Measurements from ENCODE around the gene KIFAP3. TPM values are rescaled to one million over a fixed set of nuclear protein-coding genes. Genes with fewer than 3 reads are reported as not detected.
"Not testable (repeated sequence)": the region's sequence is repeated elsewhere in the genome, so short reads cannot be mapped to it uniquely, and the experiment has no call there.

Gene KIFAP3
- total RNA-seq (2022) (29.2 and 41.1 TPM in 2 replicates), Bru-seq, nascent RNA (percentile 82 among the genes with signal in this experiment), BruChase-seq, experiment 1, labeled RNA remaining after a 6-hour chase (percentile 70 among the genes with signal in this experiment), BruChase-seq, experiment 2, labeled RNA remaining after a 2-hour chase (percentile 67 among the genes with signal in this experiment)
- long read RNA-seq, transcript KIFAP3-203 (19 exons, 2,718 nt) = minor isoform, 12 of 109 reads
- long read RNA-seq, transcript KIFAP3-201 (20 exons, 2,957 nt) = major isoform, 88 of 109 reads
- long read RNA-seq, partial matches to known transcripts = 4 of 109 reads
- long read RNA-seq, other reads (novel, unspliced or antisense) = 5 of 109 reads

DNA sequence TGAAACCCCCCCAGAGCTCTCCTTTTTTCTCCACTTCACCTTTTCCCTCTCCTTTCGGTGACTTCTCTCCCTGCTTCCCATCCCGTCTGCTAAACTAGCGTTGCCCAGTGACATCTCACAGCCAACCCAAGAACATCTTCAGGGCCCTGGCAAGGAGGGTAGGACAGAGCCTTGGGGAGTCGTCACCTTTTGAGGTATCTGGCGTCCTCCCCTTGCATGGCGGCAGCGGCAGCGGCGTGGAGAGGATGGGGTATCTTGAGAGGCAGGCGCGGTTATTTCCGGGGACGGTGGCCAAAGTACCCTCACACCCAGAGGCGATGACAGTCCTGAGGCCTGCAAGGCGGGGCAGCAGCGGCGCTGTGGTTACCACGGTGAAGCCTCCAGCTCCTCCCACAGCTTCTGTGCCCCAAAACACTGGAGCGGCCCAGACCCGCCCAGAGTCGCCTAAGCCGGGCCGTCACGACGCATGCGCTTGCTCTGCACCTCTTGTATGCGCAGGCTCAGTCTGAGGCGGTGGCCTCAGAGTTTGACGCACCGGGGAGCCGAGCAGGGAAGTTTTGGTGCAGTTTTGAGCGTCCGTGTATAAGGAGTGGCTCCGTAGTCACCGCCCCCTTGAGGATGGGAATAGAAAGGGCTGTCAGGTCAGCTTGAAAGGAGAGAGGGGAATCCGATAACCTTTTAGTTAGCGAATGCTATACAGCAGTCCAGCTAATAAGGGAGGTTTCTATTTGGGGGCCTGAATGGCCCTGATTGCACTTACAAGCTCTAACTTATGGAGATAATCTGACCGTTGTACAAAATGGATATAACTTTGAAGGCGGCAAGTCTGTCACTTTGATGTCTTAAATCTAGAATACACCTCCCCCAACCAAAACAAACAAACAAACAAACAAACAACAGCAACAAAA, at the start of gene KIFAP3:
TSS of gene KIFAP3 (minus strand) at position 446 of the 908 bp plus-strand sequence. CDS start at position 218, 228 bp downstream.
- peak within 1 kb of the TSS; percentile 84 for H3K4me3 Mint-ChIP-seq (ENCODE audit: unreplicated experiment)
- H3K36me3 Mint-ChIP-seq (ENCODE audit: insufficient read depth, unreplicated experiment) = peaks cover 5% of the 10 kb centered on the region
- no TSS peak for BruUV-seq (replicated peaks)
- peak within 1 kb of the TSS; percentile 83 for H3K27ac Mint-ChIP-seq (ENCODE audit: low read depth, unreplicated experiment)
- TF ChIP-seq, protein P1, sequence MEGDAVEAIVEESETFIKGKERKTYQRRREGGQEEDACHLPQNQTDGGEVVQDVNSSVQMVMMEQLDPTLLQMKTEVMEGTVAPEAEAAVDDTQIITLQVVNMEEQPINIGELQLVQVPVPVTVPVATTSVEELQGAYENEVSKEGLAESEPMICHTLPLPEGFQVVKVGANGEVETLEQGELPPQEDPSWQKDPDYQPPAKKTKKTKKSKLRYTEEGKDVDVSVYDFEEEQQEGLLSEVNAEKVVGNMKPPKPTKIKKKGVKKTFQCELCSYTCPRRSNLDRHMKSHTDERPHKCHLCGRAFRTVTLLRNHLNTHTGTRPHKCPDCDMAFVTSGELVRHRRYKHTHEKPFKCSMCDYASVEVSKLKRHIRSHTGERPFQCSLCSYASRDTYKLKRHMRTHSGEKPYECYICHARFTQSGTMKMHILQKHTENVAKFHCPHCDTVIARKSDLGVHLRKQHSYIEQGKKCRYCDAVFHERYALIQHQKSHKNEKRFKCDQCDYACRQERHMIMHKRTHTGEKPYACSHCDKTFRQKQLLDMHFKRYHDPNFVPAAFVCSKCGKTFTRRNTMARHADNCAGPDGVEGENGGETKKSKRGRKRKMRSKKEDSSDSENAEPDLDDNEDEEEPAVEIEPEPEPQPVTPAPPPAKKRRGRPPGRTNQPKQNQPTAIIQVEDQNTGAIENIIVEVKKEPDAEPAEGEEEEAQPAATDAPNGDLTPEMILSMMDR (IDR thresholded peaks at IDR 0.05; ENCODE audit: unreplicated experiment) = peak; percentile 52
- intact Hi-C loops (cut with micrococcal nuclease) = loop anchor here (1.0 to 10.0 kb wide), 5 partner anchors 64 to 630 kb away; partner anchors contain the start of gene GORAB
- ChIA-PET POLR2A (interaction anchor here (0.5 to 5.9 kb wide), 11 partner anchors 8 to 1668 kb away, joined by 3 to 47 read pairs (median 4); partner anchors contain the start of genes GORAB and SCYL3), CTCF (interaction anchor here (0.6 to 2.4 kb wide), 19 partner anchors 11 to 807 kb away, joined by 3 to 13 read pairs (median 3); no protein-coding TSS in a partner anchor)
- peaks cover 7% of the 10 kb centered on the region for H3K9me3 Mint-ChIP-seq (ENCODE audit: unreplicated experiment)
- DNase-seq (ENCODE audit: unreplicated experiment) = peak; percentile 100
- peaks cover 27% of the 10 kb centered on the region for H3K4me1 Mint-ChIP-seq (ENCODE audit: insufficient read depth, unreplicated experiment)
- H3K27me3 Mint-ChIP-seq (ENCODE audit: insufficient read depth, unreplicated experiment) = no peaks in the 10 kb centered on the region

DNA sequence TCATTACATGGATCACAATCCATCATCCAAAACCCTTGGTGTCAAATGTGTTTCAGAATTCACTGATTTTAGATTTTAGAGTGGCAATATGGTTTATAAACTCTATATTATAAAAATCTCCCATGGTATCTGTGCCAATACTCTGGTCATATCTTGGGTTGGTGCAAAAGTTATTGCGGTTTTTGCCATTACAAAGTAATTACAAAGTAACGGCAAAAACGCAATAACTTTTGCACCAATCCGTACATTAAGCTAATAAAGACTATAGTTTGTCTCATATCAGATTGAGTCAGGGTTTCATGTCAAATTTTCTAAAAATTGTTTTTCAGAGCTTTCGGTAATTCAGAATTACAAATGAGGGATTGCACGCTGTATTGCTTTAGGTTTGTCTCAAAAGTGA, 47.9 kb upstream of the KIFAP3 start:
- no peak for DNase-seq (ENCODE audit: unreplicated experiment)
- intact Hi-C loops (cut with micrococcal nuclease) = no loop called here
- no peaks in the 10 kb centered on the region for H3K4me1 Mint-ChIP-seq (ENCODE audit: insufficient read depth, unreplicated experiment)
- no peaks in the 10 kb centered on the region for H3K27me3 Mint-ChIP-seq (ENCODE audit: insufficient read depth, unreplicated experiment)
- no peak overlapping the region for H3K27ac Mint-ChIP-seq (ENCODE audit: low read depth, unreplicated experiment)
- BruUV-seq (replicated peaks) = no TSS peak
- H3K9me3 Mint-ChIP-seq (ENCODE audit: unreplicated experiment) = peaks cover 5% of the 10 kb centered on the region
- H3K36me3 Mint-ChIP-seq (ENCODE audit: insufficient read depth, unreplicated experiment) = no peaks in the 10 kb centered on the region
- POLR2A ChIA-PET = no interaction called here
- H3K4me3 Mint-ChIP-seq (ENCODE audit: unreplicated experiment) = no peak overlapping the region
- CTCF ChIA-PET = interaction anchor here (0.6 kb wide), 1 partner anchor 47 kb away, joined by 3 read pairs; no protein-coding TSS in a partner anchor
- TF ChIP-seq, protein P1 (IDR thresholded peaks at IDR 0.05; ENCODE audit: unreplicated experiment) = no peak

DNA sequence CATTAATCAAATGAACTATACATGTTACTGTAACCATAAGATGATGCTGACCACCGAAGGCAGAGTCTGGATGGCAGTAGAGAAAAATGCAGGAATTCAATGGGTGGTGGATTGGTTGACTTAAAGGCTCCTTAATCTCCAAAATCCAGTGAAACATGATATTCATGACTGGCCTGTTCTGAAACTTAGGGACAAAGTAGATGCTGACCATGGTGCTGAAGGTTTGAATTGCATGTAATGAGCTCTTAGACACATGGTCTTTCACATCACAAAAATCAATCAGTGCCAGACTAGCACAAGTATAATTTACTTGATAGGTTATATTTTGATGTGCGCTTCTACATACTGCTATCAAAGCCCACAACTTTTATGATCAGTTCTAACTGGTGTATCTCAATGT, 40.4 kb upstream of the KIFAP3 start:
- intact Hi-C loops (cut with micrococcal nuclease) = no loop called here
- ChIA-PET CTCF (interaction anchor here (0.6 kb wide), 2 partner anchors 56 to 649 kb away, joined by 3 read pairs; no protein-coding TSS in a partner anchor), POLR2A (no interaction called here)
- Mint-ChIP-seq H3K27ac (ENCODE audit: low read depth, unreplicated experiment) (no peak overlapping the region), H3K4me1 (ENCODE audit: insufficient read depth, unreplicated experiment) (no peaks in the 10 kb centered on the region), H3K27me3 (ENCODE audit: insufficient read depth, unreplicated experiment) (no peaks in the 10 kb centered on the region), H3K4me3 (ENCODE audit: unreplicated experiment) (no peak overlapping the region), H3K9me3 (ENCODE audit: unreplicated experiment) (peaks cover 17% of the 10 kb centered on the region), H3K36me3 (ENCODE audit: insufficient read depth, unreplicated experiment) (no peaks in the 10 kb centered on the region)
- TF ChIP-seq, protein P1 (IDR thresholded peaks at IDR 0.05; ENCODE audit: unreplicated experiment) = no peak
- no TSS peak for BruUV-seq (replicated peaks)
- DNase-seq (ENCODE audit: unreplicated experiment) = peak; percentile 69

DNA sequence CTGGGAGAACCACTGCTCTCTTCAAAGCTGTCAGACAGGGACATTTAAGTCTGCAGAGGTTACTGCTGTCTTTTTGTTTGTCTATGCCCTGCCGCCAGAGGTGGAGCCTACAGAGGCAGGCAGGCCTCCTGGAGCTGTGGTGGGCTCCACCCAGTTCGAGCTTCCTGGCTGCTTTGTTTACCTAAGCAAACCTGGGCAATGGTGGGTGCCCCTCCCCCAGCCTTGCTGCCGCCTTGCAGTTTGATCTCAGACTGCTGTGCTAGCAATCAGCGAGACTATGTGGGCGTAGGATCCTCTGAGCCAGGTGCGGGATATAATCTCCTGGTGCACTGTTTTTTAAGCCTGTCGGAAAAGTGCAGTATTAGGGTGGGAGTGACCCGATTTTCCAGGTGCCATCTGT, 38.6 kb upstream of the KIFAP3 start:
- H3K4me3 Mint-ChIP-seq (ENCODE audit: unreplicated experiment); H3K27ac Mint-ChIP-seq (ENCODE audit: low read depth, unreplicated experiment); H3K27me3 Mint-ChIP-seq (ENCODE audit: insufficient read depth, unreplicated experiment): not testable (repeated sequence)

More for the DNA sequence above, 38.6 kb upstream of the KIFAP3 start:
- CTCF ChIA-PET; H3K4me1 Mint-ChIP-seq (ENCODE audit: insufficient read depth, unreplicated experiment); BruUV-seq (replicated peaks); intact Hi-C loops (cut with micrococcal nuclease); POLR2A ChIA-PET; DNase-seq (ENCODE audit: unreplicated experiment); H3K36me3 Mint-ChIP-seq (ENCODE audit: insufficient read depth, unreplicated experiment): not testable (repeated sequence)
- H3K9me3 Mint-ChIP-seq (ENCODE audit: unreplicated experiment) = peaks cover 17% of the 10 kb centered on the region

All from MCF 10A (cell line).